ENCODE data around the gene TRIM67.
A peak's percentile ranks its signal among the peaks of the same experiment; 100 is the strongest.

Gene TRIM67

DNA sequence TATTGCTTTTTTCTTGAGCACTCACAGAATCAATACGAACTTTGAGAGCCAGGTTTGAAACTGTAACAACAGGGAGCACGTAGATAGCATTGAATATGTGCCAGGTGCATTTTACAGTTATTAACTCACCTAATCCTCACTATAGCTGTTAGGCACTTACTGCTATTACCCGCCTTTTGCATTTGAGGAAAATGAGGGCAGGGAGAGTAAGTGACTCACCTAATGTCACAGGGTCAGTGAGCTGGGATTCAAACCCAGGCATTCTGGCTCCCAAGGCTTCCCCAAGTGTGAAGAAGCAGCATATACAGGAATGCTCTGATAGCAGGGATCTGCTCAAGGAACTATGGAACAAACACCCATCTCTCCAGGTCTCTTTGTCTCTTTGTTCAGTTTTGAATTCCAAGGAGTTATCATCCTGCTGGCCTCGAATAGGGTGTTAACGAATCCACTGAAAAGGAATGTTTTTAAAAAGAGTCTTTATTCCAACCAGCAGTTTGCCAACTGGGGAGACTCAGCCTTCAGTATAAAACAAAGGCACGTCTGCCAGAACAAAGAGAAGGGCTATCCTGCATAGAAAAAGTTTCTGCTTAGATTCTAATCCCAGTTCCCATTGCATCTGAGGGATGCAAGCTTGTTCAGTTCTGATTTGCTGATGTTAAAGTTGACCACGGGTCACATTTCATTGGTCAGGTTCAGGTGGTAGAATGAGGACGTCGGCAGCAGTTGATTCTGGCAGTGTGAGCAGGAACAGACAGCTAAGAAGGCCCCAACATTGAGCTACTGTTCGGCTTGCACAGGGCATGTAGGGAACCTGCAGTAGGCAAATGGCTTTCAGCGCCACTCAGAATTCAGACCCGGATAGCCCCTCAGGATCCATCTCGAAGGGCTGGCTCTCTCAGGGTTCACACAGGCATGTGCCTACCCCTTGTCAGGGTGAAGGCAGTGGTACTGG lies 22.1 kb downstream of the TRIM67 start:
- DNase-seq (ENCODE audit: low read depth) = no peak

DNA sequence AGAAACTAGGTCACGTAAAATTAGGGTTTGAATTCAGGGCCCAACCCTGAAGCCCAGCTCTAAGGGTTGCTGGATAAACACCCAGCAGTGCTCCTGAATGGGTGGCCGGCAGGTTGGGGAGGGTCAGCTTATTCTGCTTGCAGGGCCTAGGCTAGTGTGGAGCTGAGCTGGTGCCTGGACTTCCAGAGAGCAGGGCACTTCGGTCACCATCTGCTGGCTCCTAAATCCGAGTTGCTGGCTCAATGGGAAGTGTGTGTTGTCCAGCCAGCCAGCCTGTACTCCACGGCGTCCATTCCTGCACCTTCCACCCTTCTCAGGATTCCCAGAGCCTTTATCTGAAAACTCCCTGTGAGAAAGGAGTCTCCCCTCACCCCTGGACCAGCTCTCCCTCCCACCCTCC lies 23.0 kb downstream of the TRIM67 start:
- DNase-seq (ENCODE audit: low read depth) = no peak

DNA sequence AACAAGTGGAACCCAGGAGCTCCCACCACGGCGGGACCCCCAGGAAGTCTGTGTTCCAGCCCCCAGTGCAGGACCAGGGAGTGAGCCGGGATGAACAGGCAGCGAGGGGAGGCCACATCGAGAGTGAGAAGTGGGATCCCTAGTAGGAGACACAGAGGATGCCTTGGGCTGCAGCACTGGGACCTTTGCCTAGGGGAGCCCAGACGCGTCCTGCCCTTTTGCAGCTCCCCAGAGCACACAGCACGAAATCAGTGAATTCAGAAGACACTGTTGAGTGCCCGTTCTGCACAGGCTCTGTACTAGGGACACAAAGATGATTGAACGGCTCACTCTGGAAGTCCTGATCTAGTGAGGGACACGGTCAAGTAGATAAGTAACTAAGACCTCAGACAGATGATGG lies 23.5 kb downstream of the TRIM67 start:
- no peak for DNase-seq (ENCODE audit: low read depth)

DNA sequence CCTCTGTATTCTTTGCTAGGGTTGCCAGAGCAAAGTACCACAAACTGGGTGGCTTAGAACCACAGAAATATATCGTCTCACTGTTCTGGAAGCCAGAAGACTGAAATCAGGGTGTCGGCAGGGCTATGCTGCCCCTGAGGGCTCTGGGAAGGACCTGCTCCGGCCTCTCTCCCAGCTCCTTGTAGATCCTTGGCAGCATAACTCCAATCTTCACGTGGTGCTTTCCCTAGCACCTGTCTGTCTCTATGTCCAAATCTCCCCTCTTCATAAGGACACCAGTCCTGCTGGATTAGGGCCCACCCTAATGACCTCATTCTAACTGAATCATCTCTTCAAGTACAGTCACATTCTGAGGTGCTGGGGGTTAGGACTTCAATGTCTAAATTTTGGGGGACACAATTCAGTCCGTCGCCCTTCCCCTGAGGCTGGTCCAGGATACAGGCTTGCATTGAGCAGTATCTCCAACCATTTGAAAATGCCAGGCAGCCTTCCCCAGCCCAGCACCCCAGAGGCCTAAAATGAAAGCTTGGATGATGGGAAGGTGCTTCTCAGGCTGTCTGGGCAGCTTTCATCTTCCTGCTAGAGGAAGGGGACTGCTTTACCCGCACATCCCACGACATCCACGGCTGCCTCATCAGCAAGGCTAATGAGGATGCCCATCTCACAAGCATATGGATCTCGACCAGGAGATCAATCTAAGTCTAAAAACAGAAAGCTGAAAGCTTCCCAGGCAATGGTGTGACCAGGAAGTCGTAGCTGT lies 24.7 kb downstream of the TRIM67 start:
- no peak for DNase-seq (ENCODE audit: low read depth)

DNA sequence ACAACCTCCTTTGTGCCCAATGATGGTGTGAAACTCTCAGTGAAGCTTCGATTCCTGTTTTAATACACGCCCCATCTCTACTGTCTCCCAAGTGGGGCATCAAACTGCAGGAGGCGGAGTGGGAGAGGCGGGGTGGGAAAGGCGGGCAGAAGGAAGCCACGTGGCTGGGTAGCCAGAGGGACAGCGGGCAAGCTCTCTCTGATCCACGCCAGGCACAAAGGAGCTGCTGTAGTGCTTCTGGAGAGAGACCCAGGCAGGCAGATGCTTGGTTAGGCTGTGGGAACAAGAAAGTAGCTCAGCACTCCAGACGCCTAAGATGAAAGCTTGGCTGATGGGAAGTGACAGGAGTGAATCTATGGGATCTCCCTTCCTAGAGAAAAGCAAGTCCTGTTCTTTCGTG lies 25.7 kb downstream of the TRIM67 start:
- DNase-seq (ENCODE audit: low read depth) = no peak

DNA sequence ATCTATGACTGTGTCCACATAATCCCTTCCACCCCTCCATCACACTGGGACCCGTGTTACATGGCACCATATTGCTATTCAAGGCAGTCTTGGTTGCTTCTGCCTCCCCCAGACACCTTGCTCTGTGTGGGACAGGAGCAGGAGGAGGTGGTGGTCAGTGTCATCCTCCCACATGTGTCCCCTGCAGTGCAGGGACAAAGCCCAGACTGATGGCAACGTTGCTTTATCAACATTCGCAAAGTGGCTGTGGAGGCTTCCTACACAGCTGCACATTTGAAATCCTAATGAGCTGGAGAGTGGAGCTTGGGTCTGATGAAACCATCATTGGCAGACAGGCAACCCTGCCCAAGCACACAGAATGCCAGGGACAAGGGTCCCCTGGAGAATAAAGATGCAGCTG lies 26.2 kb downstream of the TRIM67 start:
- no peak for DNase-seq (ENCODE audit: low read depth)

DNA sequence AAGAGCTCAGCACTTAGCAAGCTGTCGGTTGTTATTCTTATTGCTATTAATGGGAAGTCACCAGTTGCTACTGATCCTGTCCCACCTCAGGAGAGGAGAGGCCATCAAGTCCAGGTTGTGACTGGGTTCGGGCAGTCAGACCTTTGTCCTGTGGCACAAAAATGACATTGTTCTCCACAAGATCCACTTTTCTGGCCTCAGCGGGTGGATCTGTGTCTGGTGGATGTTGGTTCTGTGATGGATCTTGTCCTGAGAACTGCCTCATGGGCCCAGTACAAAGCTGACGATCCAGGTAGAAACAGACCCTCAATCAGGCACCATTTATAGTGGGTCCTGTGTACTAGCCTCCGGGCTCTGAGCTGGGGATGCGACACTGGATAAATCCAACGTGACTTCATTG lies 26.9 kb downstream of the TRIM67 start:
- DNase-seq (ENCODE audit: low read depth) = no peak

DNA sequence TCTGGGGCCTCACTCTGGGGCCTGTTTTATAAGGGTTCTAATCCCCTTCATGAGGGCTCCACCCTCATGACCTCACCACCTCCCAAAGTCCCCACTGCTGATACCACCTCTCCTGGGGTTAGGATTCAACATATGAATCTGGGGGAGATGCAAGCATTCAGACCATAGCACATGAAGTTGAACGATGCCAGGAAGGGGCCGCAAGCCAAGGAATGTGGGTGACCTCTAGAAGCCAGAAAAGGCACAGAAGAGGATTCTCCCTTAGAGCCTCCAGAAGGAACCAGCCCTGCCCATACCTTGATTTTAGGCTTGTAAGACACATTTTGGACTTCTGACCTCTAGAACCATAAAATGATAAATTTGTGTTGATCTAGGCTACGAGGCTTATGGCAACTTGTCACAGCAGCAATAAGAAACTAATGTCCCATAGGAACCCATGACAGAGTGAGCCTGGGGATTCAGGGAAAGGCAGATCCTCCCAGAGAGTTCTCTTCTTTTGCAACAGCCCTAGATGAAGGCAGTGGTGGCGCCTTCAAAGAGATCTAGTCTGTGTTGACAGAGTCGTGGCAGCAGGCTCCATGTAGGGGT lies 27.9 kb downstream of the TRIM67 start:
- DNase-seq (ENCODE audit: low read depth) = no peak

DNA sequence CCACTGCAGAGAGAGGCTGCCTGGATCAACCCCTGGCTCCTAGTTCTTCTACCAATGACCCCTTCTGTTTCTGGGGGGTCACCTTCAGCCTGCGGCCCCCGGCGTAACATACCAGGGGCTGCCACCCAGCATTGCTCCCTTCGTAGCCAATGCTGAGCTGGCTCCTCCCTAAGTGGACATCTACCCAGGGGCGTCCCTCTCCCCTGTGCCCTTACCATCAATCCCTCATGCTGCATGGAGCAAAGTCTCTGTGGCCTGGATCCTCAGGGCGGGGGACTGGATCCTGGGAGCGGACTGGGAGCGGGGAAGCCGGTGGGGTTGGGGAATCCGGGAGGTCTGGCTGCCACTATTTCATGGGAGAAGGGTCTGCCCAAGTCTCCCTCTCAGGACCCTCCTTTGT lies 28.6 kb downstream of the TRIM67 start:
- DNase-seq (ENCODE audit: low read depth) = no peak

DNA sequence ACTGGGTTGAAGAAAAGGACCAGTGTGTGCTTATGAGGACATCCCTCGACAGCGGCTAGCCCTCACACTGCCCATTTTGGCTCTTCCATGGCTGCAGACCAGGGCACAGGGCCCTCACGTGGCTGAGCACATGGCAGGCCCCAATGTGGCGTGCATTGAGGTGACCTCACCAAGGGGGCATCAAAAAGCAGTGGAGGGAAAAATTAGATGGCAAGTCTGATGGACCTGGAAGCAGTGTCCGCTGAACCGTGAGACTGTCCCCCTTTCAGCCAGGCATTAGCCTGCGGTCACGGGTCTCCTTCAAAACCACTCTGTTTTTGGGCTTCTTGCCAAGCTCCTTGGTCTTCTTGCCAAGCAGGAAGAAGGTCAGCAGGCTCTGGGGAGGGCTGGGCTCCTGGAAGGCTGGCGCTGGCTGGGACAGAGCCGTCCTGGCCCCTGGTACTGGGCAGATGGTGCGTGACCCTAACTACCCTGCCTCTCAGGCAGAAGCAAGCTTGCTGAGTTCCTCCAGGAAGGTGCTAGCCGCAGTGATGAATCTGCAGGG lies 30.8 kb downstream of the TRIM67 start:
- DNase-seq (ENCODE audit: low read depth) = no peak

DNA sequence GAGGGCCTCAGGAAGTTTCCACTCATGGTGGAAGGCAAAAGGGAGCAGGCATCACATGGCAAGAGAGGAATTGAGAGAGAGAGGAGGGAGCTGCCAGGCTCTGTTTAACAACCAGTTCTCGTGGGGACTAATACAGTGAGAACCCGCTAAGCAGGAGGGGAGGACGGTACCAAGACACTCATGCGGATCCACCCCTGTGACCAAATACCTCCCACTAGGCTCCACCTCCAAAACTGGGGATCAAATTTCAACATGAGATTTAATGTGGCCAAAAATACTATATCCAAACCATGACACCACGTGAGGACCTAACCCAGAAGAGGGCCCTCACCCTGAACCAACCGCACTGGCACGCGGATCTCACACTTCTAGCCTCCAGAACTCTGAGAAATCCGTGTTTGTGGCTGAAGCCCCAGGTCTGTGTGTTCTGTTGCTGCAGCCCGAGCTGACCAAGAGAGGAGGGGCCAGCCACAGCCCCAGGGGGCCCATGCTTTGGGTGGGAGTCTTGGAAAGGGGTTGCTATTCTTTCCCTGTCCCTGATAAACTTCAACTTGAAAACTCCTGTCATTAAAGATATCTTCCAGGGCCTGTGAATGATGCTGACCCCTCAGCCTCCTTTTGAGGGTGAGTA lies 32.0 kb downstream of the TRIM67 start:
- no peak for DNase-seq (ENCODE audit: low read depth)

DNA sequence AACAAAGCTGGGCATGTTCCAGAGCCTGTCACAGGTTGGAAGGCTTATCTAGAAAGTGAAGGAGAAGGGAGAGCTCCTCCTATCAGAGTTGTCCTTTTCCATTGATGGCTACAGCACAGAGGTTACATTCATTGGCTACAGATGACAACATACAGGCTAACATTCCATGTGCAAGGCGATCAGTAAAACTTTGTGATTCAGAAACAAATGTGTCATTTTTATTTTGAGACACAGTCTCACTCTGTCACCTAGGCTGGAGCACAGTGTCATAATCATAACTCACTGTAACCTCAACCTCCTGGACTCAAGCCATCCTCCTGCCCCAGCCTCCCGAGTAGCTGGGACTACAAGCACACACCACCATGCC lies 32.6 kb downstream of the TRIM67 start:
- DNase-seq (ENCODE audit: low read depth) = no peak

DNA sequence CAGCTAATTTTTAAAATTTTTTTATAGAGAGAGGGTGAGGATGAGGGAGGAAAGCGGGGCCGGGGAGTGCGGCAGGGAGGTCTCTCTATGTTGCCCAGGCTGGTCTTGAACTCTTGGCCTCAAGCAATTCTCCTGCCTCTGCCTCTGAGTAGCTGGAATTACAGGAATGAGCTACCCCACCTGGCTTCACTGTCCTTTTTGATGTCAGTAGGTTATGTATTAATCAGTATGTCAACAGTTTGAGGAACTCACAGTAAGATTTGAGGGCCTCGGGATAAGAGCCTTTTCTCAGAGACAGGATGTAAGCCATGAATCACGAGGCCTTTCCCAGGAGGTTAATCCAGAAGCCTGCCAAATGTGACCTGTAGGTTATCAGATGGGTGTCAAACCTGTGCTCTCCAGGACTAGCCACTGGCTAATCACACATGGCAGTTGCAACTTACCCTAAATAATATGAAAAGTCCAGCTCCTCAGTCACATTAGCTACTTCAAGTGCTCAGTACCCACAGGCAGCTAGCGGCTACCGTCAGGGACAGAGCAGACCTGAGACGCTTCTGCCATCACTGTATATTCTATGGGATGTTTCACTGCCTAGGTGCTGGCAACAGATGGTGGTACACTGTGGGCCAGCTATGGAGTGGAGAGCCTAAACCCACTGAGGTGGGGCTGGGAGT lies 33.1 kb downstream of the TRIM67 start:
- DNase-seq (ENCODE audit: low read depth) = no peak

DNA sequence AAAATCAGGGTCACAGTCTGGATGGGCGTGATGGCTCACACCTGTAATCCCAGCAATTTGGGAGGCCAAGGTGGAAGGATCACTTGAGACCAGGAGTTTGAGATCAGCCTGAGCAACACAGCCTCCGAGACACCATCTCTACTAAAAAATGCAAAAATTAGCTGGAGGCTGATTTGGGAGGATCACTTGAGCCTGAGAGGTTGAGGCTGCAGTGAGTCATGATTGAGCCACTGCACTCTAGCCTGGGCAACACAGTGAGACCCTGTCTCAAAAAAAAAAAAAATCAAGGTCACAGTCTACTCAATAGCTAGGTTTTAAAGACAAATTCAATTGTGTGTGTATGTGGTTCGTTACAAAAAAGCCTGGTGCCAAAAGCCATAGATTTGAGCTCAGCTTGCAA lies 34.4 kb downstream of the TRIM67 start:
- DNase-seq (ENCODE audit: low read depth) = no peak

DNA sequence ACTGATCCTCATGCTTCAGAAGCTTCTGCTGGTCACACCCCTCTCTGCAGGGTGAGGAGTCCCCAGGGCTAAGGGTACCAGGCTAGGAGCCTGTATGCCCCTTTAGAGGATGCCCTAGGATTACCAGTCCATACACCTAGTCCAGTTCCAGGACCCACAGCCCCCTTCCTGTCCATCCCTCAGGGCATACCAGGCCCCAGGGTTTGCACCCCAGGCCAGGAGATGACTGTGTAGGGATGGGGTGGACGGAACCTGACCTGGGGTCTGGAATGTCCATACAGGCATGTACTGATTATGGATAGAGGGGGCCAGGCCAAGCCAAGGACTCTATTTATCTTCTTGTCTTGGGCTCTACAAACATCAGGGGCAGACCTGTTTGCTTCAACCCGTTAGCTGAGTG lies 34.9 kb downstream of the TRIM67 start:
- no peak for DNase-seq (ENCODE audit: low read depth)

DNA sequence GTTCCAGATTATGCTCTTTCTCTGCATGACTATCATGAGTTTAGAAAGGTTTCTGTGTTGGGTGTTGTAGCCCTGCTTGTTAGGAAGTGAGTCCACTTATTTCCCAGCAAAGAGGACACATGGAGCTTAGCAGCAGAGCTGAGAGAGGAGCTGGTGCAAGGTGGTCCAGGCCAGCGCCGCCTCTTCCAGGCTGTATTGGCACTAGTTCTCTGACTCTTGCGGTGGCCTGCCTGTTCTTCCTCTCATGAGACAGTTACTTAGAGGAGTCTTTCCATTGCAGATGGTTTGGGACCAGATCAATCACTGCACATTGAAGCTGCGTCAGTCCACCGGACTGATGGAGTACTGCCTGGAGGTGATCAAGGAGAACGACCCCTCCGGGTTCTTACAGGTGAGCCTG lies 38.0 kb downstream of the TRIM67 start:
- no peak for DNase-seq (ENCODE audit: low read depth)

DNA sequence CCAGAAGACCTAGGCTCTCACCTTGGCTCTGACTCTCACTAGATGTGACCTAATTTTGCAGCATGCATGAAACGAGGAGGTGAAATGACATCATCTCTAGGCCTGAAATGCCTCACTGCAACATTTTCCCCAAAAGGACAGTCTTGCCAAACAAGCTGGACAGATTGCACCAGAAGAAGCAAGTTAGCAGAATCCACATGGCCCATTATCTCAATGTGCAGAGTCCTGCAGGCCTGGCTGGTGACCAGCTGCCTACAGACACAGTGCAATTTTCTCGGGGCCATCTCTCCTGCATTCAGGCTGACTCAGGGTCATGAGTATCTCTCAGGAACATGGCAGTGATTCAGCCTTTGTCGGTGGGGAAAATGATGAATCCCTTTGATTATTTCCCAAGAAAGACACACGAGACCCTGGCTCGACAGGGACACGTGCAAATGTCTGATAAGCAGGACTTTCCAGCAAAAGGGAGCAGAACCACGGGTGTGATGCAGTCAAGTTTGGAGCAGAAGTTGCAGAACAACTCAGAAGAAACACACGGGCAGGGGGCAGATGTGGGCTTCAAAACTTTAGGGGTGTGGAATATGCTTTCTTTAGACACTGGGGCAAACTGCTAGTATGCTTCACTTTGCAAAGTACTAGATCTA lies 38.7 kb downstream of the TRIM67 start:
- peak; percentile 57 for DNase-seq (ENCODE audit: low read depth)

DNA sequence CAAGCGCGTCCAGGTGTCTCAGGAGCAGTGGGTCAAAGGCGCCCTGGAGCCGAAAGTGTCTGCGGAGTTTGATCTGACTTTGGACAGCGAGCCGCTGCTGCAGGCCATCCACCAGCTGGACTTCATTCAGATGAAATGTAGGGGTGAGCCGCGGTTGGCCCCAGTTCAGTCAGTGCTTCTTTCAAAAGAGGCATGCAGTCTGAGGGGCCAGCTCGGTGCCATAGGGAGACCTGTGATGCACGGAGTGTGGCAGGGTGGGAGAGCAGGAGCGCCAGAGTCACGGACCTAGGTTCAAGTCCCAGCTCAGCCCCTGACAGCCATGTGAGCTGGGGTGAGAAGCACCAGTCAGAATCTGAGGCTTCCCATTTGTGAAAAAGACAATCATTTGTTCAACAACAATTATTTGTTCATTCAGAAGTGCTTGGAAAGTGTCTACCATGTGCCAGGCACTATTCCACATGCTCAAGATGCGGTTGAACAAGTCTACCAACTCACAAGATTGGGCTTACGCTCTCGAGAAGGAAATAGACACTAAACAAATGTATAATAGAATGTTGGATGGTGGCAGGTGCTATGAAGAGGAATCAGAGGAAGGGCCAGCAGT lies 39.6 kb downstream of the TRIM67 start:
- DNase-seq (ENCODE audit: low read depth) = no peak

DNA sequence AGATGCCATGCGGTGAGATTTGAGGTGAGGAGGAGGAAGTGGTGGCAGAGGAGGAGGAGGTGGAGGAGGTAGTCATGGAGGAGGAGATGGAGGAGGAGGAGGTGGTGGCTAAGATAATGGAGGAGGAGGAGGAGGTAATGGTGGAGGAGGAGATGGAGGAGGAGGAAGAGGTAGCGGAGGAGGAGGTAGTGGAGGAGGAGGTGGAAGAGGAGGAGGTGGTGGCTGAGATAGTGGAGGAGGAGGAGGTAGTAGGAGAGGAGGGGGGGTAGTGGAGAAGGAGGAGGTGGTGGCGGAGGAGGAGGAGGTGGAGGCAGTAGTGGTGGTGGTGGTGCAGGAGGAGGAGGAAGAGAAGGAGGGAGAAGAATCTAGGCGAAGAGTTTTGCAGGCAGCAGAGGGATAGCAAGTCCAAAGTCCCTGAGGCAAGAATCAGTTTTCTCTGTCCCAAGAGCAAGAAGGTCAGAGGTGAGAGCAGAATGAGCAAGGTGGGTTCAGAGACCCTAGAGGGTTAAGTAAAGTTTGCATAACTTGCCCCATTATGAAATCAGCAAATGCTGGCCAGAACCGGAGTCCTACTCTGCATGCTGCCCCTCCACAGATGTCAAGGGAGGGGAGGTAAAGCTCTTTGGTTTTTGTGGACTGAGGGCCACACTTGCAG lies 40.2 kb downstream of the TRIM67 start:
- DNase-seq (ENCODE audit: low read depth) = no peak
